ENCODE measurements around the gene ADARB2. TPM values are rescaled to one million over a fixed set of nuclear protein-coding genes. Genes with fewer than 3 reads are reported as not detected.

ADARB2 gene
- total RNA-seq, 3 donors from 2014 or later: 0.31 to 4.2 TPM; not detected in 1

- Histone ChIP-seq H3K36me3 (ENCODE audit: low read depth) (no peaks in the 10 kb centered on the region), H3K4me1 (ENCODE audit: low read depth) (peaks cover 4% of the 10 kb centered on the region), H3K9me3 (no peaks in the 10 kb centered on the region), H3K4me3 (no peak overlapping the region)
- intact Hi-C loops (cut with DNase I, micrococcal nuclease): no loop called here
- DNase-seq (peak in 1 of 3 donors; percentile 45), ATAC-seq (no peak)
- TF ChIP-seq, protein P1, sequence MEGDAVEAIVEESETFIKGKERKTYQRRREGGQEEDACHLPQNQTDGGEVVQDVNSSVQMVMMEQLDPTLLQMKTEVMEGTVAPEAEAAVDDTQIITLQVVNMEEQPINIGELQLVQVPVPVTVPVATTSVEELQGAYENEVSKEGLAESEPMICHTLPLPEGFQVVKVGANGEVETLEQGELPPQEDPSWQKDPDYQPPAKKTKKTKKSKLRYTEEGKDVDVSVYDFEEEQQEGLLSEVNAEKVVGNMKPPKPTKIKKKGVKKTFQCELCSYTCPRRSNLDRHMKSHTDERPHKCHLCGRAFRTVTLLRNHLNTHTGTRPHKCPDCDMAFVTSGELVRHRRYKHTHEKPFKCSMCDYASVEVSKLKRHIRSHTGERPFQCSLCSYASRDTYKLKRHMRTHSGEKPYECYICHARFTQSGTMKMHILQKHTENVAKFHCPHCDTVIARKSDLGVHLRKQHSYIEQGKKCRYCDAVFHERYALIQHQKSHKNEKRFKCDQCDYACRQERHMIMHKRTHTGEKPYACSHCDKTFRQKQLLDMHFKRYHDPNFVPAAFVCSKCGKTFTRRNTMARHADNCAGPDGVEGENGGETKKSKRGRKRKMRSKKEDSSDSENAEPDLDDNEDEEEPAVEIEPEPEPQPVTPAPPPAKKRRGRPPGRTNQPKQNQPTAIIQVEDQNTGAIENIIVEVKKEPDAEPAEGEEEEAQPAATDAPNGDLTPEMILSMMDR (IDR thresholded peaks at IDR 0.05): no peak
Observed at GRCh38 chr10:1185911-1186682, 551.2 kb downstream of the ADARB2 start.

DNA sequence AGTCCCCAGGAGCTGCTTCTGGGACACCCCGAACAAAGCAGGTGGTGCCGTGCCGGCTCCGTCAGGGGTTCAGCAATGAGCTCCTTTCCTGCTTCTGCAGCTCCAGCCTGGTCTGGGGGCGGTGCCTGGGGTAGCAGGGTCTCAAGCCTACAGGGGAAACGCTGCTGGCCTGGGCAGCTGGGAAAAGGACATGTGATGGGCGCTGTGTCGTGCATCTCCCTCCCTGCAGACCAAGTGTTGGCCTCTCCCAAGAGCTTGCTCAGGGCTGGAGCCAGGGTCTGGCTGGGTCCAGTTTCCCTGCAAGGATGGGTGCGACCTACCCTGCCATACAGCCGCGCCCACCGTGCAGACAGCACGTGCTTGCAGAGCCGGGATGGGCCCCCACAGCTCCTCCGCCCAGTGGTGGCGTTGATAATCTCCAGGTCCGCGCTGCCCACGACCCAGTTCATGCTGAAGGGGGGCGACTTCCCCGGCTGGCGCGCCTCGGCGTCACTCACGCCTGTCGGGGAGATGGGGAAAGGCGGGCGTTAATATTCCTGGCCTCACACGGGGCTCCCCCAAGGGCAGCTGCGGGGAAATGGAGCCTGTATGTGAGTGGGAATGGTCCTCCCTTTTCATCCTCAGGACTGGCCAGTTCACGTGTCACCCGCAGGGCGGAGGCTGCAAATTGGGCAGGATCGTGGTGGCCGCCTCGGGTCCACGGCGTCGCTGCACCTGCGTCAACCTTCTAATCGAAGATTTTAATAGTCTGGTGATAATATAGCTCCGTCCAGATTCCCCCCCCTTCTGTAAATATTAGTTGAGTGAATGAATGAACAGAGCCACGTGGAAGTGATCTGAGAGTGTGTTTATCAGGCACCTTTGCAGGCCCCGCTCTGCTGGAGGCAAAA, 552.5 kb downstream of the ADARB2 start:
- intact Hi-C loops (cut with DNase I, micrococcal nuclease): no loop called here
- Histone ChIP-seq H3K36me3 (ENCODE audit: low read depth) (no peaks in the 10 kb centered on the region), H3K4me3 (no peak overlapping the region), H3K9me3 (no peaks in the 10 kb centered on the region), H3K4me1 (ENCODE audit: low read depth) (peaks cover 4% of the 10 kb centered on the region)
- TF ChIP-seq, protein P1 (IDR thresholded peaks at IDR 0.05): no peak
- DNase-seq (no peak), ATAC-seq (no peak)

DNA sequence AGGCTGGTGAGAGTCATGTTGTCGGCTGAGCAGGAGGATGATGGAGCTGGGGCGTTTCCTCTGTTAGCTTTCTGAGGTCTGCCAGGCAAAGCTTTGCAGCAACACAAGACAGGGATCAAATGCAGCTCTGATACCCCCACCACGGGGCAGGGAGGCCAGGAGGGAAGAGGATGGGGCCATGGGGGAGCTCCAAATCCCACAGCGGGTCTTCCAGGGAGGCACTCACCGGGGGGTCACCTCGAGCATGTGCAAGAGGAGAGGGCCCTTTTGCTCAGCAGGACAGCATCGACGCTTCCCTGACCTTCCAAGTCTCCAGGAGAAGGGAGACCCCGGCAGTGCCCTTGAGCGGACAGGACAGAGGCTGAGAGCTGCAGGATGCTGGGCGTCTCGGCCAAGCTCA, 553.6 kb downstream of the ADARB2 start:
- TF ChIP-seq, protein P1 (IDR thresholded peaks at IDR 0.05): no peak
- Histone ChIP-seq H3K4me1 (ENCODE audit: low read depth) (peaks cover 4% of the 10 kb centered on the region), H3K9me3 (no peaks in the 10 kb centered on the region), H3K36me3 (ENCODE audit: low read depth) (no peaks in the 10 kb centered on the region), H3K4me3 (no peak overlapping the region)
- no peak for ATAC-seq
- intact Hi-C loops (cut with DNase I, micrococcal nuclease): no loop called here
- DNase-seq: no peak

DNA sequence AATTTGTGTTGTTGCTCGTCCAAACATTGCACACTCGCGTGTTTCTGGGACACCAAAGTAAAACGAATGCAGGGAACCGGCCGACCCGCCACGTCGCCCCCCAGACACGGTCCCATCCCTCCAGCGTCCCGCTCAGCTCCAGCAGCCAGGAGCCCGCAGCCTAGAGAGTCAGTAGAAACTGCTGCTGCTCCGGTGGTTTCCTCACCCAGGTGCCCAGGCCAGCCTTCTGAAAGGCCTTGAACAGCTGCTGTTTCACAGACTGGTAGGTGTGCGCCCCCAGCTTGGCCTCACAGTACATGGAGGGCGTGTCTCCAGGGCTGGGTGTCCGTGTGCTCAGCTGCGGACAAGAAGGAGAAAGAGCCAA, 554.3 kb downstream of the ADARB2 start:
- Histone ChIP-seq H3K4me3 (no peak overlapping the region), H3K9me3 (no peaks in the 10 kb centered on the region), H3K36me3 (ENCODE audit: low read depth) (no peaks in the 10 kb centered on the region), H3K4me1 (ENCODE audit: low read depth) (peaks cover 4% of the 10 kb centered on the region)
- DNase-seq (no peak), ATAC-seq (peak; percentile 51)
- TF ChIP-seq, protein P1 (IDR thresholded peaks at IDR 0.05): no peak
- intact Hi-C loops (cut with DNase I, micrococcal nuclease): no loop called here

DNA sequence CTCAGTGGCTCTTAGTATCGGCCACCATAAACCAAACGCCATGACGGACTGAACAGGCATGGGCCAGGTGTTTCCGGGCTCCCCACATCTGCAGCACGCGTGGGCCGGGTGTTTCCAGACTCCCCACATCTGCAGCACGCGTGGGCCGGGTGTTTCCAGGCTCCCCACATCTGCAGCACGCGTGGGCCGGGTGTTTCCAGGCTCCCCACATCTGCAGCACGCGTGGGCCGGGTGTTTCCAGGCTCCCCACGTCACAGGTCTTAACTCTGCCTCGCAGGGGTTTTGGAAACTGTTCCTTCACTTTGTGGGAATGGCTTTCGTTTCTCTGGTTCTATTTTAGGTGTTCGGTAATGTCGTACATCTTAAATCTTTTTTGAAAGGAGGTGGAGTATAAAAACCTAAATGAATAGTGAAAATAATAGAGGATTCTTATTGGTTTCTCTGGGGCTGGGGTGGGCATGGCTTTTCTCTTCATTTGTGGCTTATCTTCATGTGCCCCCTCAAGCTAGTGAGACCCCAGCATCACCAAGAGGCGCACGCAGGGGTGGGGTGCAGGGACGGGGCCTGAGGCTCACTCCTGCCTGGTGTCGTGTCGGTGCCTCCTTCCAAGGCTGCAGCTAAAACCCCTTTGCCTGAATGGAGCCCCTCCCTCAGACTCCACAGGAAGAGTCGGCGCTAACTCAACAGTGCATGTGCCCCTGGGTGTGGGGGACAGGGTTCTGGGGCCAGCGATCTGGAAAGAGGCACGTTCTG, 554.9 kb downstream of the ADARB2 start:
- Histone ChIP-seq H3K4me1 (ENCODE audit: low read depth) (no peaks in the 10 kb centered on the region), H3K36me3 (ENCODE audit: low read depth) (no peaks in the 10 kb centered on the region), H3K9me3 (no peaks in the 10 kb centered on the region), H3K4me3 (no peak overlapping the region)
- no peak for DNase-seq
- TF ChIP-seq, protein P1 (IDR thresholded peaks at IDR 0.05): no peak
- no peak for ATAC-seq
- intact Hi-C loops (cut with DNase I, micrococcal nuclease): no loop called here
